Activated T-helper 1 cell treated with anti-CD3 and anti-CD28 coated beads, Interleukin-2, amount 50 U/mL, for 16 hours (primary cell): ENCODE results near the gene CCSAP.
A peak's percentile ranks its signal among the peaks of the same experiment; 100 is the strongest.
"Not testable (repeated sequence)": the region's sequence is repeated elsewhere in the genome, so short reads cannot be mapped to it uniquely, and the experiment has no call there.

Source experiments
- DNase-seq, 2 donors: peaks; one replicate each; pipeline ENCODE4 v3.0.0-alpha.2; 2020; ENCODE audit warnings: low read depth in 1 of 2, low spot score in 1 of 2

The CCSAP gene

GRCh38 chr1:229365569-229365968 lies 22.7 kb upstream of the CCSAP start:
- no peak for DNase-seq

GRCh38 chr1:229364207-229365065 lies 21.6 kb upstream of the CCSAP start:
- no peak for DNase-seq

- DNase-seq = no peak
Observed at GRCh38 chr1:229363723-229364122, 20.9 kb upstream of the CCSAP start.

- no peak for DNase-seq
Observed at GRCh38 chr1:229360420-229360819, 17.6 kb upstream of the CCSAP start.

- no peak for DNase-seq
Observed at GRCh38 chr1:229355661-229356060, 12.8 kb upstream of the CCSAP start.

GRCh38 chr1:229354226-229354625 lies 11.4 kb upstream of the CCSAP start:
- no peak for DNase-seq

GRCh38 chr1:229352975-229353374 lies 10.1 kb upstream of the CCSAP start:
- DNase-seq = no peak

- DNase-seq = no peak
Observed at GRCh38 chr1:229349463-229350385, 6.9 kb upstream of the CCSAP start.

GRCh38 chr1:229347528-229347927 lies 4.7 kb upstream of the CCSAP start:
- DNase-seq = no peak

GRCh38 chr1:229344937-229345684 lies 2.3 kb upstream of the CCSAP start:
- DNase-seq = no peak

GRCh38 chr1:229344139-229344538 lies 1.3 kb upstream of the CCSAP start:
- no peak for DNase-seq

GRCh38 chr1:229341774-229342655 lies 832 bp downstream of the CCSAP start:
- peak in 1 of 2 donors; percentile 78 for DNase-seq

GRCh38 chr1:229340496-229340895 lies 2.4 kb downstream of the CCSAP start:
- DNase-seq = no peak

- DNase-seq = no peak
Observed at GRCh38 chr1:229339520-229339919, 3.3 kb downstream of the CCSAP start.

- no peak for DNase-seq
Observed at GRCh38 chr1:229339086-229339485, 3.8 kb downstream of the CCSAP start.

- DNase-seq = no peak
Observed at GRCh38 chr1:229336345-229336744, 6.5 kb downstream of the CCSAP start.

GRCh38 chr1:229334716-229335115 lies 8.1 kb downstream of the CCSAP start:
- no peak for DNase-seq

- DNase-seq = no peak
Observed at GRCh38 chr1:229334269-229334668, 8.6 kb downstream of the CCSAP start.

GRCh38 chr1:229328598-229329362 lies 14.1 kb downstream of the CCSAP start:
- DNase-seq = no peak

- DNase-seq = not testable (repeated sequence)
Observed at GRCh38 chr1:229327765-229328164, 15.1 kb downstream of the CCSAP start.
